NCI-H524 treated with DMSO at 0.1 percent for 48 hours (cell line): ENCODE measurements around the gene SLC66A1.

Experiments
- DNase-seq: peaks from one replicate; lab custom pipeline; 2025; lab: John Stamatoyannopoulos, UW

The SLC66A1 gene

DNA sequence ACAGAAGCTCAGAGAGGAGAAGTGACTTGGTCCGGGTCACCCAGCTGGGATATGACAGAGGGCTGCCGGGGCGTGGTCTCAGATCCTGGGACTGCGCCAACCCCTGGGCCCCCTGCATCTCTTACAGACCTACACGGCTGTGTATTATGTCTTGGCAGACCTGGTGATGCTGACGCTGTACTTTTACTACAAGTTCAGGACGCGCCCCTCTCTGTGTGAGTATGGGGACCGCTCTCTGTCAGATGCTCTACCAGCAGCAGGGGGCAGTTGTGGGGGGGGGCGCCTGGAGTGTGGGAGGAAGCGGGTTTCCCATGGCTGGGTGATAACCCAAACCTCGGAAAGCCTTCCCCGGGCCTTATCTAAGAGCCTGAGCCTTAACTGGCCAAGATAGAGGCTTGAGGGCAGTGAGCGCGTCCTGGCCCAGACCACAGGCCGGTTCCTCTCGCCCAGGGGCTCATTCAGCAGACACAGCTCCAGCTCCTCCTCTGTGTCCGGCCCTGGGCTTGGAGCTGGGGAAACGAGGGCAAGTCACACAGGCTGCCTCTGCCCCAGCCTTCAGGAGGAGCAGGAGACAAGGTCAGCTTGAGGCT lies 13.3 kb downstream of the SLC66A1 start:
- DNase-seq, result no peak

DNA sequence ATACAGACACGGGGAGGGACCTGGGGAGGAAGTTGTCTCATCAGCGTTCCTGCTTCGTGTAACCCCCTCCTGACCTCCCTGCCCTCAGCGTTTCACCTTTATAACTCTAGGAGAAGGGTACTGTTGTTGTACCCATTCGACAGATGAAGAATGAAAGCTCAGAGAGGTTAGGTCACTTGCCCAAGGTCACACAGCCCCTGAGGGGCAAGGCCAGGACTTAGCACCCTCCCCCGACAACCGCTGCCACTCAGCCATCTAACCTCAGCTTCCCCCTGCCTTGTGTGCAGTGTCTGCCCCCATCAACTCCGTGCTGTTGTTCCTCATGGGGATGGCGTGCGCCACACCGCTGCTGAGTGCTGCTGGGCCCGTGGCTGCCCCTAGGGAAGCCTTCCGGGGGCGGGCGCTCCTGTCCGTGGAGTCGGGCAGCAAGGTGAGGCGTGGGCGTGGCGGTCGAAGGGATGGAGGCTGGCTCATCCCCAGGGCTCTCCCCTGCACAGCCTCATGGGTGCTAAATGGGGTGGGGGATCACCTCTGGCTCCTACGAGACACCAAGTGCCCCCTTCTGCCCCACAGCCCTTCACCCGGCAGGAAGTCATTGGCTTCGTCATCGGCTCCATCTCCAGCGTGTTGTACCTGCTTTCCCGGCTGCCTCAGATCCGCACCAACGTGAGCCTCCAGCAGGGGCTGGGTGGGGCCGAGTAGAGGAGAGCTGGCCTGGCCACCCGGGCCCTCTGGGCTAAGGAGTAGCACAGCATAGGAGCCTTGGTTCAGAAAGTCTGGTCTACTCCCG lies 14.0 kb downstream of the SLC66A1 start:
- no peak for DNase-seq

DNA sequence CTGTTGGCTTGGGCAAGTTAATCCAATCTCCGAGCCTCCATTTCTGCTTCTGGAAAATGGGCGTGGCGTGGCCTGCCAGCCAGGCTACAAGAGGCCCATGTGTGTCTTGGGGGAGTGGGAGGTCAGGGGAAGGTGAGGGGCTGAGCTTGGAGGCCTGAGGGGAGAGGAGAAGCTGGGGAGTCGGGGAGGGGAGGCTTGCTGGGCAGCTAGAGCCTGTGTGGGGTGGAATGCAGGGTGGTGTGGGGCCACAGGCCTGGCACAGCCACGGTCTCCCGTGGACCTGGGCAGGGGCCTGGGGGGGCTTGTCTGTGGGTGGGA lies 14.6 kb downstream of the SLC66A1 start:
- no peak for DNase-seq

DNA sequence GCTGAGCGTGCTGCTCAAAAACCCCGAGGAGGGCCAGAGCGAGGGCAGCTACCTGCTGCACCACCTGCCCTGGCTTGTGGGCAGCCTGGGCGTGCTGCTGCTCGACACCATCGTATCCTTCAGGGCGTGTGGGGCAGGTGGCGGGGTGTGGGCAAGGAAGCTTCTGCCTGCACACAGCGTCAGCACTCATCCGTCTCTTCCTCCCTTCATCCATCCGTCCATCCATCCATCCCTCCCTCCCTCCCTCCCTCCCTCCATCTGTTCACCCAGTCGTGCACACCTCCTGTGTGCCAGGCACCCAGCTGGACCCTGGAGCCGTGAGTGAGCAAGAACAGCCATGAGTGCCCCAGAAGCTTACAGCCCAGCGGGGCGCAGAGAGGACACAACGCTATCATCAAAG lies 15.2 kb downstream of the SLC66A1 start:
- DNase-seq, result no peak

DNA sequence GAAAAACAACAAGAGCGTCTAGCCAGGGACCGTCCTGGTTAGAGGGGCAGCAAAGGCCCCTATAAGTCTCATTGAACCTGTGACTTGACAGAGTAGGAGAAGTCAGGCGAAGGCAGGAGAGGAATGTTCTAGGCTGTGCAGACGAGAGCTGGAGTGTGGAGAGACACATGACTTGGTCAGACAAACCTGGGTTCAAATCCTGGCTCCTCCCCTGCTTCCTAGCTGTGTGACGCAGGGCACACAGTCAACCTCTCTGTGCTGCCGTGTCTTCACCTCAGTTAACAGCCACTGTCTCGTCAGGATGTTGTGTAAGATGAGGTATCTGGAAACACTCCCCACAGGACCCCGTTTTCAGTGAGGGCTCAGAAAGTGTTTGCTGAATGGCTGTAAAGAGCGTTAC lies 15.6 kb downstream of the SLC66A1 start:
- no peak for DNase-seq

DNA sequence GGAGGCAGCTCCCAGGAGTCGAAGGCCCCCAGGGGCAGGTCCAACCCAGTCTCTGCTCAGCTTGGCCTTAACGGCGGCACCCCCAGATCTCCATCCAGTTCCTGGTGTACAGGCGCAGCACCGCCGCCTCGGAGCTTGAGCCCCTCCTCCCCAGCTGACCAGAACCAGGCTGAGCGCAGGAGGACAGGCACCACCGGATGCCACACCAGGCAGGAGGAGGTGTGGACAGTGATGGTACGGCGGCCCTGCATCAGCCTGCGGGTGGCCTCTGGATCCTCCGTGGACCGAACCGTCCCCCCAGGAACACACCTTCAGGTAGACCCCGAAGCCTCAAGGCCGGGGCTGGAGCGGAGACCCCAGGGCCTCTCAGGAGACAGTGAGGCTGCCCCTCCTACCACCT lies 16.4 kb downstream of the SLC66A1 start:
- no peak for DNase-seq

DNA sequence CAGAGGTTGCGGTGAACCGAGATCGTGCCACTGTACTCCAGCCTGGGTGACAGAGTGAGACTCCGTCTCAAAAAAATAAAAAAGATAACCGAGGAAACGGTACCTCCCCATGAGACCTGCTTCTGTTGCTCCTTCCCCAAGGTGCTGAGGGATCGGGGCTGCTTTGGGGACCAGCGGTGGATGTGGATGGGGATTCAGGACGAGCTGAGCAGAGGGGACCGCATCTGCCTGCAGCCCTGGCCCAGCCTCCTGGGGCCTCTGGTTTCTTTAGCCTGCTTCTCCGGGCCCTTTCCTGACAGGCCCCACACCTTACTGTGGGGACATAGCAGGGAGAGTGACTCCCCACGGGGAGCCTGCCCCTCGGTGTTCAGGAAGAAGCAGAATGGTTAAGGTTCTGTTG lies 17.1 kb downstream of the SLC66A1 start:
- no peak for DNase-seq

DNA sequence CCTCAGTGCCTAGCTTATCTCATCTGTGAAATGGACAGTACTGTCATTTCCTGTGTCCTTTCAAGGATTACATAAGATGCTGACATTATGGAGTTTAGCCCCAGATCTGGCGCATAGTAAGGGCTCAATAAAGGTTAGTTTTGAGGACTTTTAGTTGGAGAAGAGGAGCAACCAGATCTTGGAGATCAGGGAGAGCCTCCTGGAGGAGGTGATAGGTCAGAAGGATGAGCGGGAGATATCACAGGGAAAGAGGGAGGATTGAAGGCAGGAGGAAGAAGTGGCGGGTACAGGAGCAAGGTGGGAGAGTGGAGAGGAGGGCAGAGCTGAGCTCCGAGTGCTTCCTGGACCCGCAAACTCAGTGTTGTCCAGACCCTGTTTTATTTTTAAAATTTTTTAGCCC lies 17.5 kb downstream of the SLC66A1 start:
- DNase-seq, result no peak

DNA sequence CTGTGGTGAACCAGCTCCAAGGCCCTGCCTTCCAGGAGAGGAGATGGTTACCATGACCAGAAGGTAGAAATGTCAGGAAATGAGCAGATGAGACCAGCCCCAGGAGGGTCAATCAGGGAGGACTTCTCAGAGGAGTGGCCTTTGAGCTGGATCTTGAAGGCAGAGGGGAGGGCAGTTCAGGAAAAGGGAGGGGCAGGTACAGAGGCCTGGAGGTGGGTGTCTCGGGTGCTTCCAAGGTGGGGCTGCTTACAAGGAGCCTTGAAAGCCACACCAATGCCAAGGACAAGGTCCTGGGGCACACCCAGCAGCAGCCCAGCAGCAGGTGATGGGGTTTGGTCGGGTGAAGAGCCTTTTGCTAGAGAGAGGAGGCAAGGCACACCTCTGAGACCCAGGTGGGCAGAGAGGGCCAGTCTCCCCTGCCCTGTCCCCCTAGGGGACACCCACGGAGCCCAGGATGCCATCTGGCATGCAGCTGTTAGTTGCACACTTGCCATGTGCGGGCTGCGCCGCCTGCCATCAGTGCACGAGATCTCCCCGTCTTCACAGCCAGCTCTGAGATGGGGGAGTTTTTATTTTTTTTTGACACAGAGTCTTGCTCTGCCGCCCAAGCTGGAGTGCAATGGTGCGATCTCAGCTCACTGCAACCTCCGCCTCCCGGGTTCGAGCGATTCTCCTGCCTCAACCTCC lies 18.5 kb downstream of the SLC66A1 start:
- no peak for DNase-seq

DNA sequence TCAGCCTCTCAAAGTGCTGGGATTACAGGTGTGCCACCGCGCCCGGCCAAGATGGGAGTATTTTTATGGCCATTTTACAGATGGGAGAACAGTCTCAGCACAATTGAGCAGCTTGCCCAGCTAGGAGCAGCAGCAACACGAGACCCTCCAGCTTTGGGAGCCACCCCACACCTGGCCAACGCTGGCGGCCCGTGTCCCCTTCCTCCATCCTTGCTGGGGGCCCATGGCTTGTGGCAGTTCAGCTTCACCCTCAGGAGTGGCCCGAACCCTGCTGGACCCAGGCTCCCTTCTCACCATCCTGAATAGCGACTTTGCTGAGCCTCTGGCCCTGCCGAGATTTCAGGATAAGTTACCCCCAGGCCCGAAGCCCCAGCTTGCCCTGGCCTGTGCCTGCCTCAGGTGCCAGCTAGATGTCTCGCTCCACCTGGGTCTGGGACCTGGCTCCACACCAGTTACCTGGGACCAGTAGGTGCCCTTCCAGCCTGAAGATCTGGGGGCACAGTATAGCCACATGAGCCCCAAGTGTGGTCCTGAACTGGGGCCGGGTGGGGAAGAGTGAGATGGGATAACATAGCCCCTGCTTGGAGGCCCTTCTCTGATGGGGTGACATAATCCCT lies 19.2 kb downstream of the SLC66A1 start:
- DNase-seq, result no peak

DNA sequence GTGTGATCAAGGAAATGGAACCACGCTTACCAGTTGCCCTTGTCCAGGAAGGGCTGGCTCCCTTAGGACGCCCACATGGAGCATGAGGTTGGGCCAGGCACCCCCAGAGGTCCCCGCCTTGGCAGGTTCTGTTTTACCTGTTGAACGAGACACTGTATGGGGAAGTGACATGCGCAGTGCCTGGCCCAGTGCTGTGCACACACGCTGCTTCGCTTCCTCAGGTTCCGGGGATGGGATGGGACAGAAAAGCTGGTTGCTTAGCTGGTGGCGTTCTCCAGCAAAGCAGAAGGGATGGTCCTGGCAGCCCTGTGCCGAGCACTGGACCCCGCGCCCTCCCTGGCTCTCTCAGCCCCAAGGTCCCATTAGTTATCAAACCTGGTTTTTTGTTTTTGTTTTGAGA lies 20.7 kb downstream of the SLC66A1 start:
- DNase-seq, result no peak

DNA sequence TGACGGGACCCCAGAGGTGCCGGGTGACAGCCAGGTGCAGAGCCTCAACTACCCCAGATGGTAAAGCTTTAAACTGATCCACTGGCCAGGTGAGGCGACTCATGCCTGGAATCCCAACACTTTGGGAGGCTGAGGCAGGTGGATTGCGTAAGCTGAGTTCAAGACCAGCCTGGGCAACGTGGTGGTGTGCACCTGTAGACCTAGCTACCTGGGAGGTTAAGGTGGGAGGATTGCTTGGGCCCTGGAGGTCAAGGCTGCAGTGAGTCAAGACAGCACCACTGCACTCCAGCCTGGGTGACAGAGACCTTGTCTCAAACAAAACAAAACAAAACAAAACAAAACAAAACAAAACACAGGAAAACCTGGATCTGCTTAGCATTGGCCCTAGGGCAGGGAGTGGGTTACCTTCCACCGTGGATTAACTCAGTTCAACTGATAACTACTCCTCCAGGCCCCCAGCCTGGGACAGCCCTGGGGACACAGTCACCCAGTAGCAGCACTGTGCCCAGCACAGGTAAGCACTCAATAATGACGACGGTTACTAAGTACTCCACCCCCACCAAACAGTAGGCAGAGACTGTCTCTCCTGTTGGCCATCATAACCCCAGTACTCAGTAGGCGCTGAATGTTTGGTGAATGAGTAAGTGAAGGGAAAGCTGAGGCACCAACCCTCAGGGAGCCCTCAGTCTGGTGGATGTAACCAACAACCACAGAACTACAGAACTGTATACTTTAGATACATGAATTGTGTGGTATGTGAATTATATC lies 21.6 kb downstream of the SLC66A1 start:
- DNase-seq, result no peak

DNA sequence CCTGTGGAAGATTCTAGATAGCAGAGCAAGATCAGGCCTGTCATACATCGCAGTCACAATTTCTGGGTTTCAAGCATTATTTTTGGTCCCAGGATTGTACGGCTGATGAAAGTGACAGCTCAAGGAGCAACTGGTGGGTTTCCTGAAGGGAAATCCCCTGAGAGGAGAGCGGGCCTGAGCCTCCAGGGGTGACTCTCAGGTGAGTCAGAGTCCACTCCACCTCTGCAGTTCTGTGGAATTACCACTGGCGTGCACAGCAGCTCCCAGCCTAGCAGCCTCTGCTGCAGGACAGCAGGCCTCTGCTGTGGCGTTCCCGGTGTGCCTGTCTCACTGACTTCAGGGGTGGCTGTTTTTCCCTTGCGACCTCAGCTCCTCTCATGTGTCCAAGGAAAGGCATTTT lies 24.4 kb downstream of the SLC66A1 start:
- no peak for DNase-seq

DNA sequence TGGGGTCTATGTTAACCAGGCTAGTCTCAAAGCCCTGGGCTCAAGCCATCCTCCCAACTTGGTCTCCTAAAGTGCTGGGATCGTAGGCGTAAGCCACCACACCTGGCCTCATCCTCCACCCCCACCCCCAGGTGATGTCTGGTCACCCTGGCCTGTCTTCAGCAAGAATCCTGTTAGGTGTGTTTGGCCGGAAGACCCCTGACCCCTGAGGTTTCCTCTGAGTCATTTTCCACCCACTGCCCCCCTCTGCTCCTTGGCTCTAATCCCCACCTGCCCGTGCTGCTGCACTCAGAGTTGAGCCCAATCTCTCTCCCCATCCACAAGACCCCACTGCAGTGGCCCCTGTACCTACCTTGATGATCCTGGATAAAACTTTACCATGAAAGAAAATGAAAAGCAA lies 25.2 kb downstream of the SLC66A1 start:
- DNase-seq, result no peak

DNA sequence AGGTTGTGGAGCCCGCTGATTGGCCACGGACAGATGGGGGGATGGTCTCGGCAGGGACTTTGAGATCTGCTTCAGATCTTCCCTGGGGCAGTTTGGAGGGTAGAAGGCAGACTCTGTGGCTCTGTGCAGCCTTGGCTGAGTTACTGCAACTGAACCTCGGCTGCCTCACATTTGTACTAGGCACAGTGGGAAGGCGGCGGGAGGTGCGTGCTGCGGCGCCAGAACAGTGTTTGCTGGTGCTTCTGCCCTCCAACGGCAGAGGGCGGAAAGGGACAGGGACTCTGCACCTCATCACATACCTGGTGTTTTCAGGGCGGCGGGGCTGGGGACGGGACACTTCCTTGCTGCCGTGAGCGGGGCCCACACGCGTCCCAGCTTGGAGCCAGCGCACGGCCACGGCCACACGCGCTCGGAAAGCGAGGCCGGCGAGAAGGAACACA lies 26.2 kb downstream of the SLC66A1 start:
- DNase-seq, result no peak

DNA sequence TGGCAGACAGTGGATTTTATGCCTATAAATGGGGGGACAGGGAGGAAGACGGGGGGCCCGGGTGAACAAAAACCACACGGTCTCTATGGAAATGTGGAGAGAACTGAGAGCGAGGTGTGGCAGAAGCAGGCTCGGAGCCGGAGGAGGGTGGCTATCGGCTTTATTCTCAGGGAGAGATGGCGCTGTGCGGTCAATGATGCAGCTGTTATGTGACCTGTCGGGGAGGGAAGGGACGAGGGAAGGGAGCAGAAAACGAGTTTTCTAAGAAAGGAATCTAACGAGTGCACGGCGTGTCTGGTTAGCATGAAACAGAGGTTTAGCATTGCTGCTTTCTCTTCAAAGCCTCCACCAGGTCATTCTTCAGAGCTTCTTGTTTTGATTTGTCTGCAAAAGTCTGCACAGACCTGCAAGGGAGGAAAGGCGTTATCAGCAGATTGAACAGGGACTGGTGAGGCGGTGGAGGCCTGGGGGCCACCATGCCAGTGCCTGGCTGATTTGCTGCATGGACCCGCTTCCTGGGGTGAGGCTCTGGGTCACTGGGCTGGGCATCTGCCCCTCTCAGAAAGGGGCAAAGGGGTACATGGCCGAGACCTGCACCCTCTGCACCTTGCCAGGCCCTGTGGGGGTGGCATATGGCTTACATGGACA lies 27.2 kb downstream of the SLC66A1 start:
- DNase-seq, result no peak

DNA sequence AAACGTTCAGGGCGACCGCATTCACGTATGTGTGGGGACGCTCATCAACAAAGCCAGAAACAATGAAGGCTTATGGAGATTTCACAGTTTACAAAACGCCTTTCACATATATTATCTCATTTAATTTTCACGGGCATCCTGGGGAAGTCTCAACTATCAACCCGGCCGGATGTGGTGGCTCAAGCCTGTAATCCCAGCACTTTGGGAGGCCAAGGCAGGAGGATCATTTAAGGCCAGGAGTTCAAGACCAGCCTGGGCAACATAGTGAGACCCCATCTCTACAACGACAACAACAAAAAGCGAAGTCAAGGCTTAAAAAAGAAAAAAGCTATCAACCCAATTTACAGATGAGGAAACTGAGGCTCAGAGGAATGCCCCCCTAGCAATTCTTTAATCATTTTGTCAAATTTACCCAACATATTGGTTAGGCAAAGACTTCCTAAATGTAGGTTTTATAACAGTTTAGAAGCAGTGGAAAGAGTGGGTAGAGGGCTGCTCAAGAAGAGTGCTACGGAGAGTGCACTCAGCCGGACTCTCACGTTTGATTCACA lies 28.3 kb downstream of the SLC66A1 start:
- DNase-seq, result no peak

DNA sequence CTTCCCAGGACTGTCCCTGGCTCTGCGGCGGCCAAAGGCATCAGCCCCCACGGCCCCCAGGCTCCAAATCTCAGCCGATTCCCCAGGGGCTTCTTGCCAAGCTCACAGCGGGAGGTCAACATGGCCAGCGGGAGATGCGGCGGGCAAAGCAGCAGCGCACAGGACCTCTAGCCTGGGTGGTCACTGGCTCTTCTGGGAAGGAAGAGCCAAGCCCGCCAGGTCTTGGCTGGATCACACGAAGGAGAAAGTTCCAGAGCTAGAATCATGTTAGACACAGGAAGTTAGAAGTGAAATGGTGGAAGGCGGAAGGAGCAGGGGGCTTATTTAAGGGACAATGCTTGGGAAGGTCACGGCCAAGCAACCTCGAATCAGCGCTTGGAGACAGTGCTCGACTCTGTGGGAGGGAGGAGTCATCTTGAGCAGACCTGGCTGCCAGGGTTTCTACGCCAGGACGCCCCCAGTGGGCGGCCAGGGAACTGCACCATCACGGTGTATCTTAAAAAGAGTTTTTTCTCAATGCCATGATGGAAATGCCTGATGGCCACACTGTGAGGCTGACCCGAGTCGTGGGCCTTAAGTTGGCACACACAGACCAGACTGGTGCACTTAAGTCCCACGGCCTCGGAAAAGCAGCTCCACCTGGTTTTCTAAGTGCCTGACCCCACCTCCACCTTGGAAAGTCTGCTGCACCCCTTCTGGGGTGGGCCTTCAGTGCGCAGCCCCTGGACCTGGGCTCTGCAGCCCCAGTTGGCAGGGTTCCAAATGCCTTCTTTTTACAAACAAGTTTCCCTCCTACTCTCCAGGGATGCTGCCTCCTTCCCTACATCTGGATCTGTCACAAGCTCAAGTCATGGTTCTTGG lies 29.3 kb downstream of the SLC66A1 start:
- DNase-seq, result no peak

DNA sequence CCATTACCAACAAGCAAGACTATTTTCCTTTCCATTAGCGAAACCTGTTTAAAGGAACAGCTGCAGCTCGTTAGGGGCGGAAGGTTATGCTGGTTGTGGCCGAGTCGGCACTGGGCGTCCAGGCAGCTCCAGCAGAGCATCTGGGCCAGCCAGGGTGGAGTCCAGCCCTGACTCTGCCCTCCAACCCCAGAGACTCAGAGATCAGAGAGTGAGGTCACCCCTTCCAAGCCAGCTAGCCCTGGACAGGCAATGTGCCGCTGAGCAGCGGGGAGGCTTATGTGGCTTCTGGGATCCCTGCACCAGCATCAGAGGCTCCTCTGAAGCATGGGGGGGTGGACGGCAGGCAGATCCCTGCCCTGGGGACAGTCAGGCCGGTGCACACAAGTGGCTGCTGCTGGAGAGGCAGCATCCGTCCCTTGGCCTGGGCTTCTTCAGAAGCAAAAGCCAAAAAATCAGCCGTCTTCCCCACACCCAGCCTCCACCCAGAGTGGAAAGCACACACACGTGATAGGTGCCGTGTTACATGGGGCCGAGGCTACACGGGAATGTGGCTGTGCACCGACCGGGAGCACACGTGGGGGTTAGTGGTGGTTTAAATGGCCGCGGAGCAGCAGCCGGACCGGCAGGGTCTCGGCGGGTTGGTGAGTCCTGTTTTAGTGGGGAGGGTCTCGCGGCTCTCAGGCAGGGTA lies 30.1 kb downstream of the SLC66A1 start:
- DNase-seq, result no peak
